K562 (cell line): ENCODE results near the gene NRDE2. TPM values are rescaled to one million over a fixed set of nuclear protein-coding genes. Genes with fewer than 3 reads are reported as not detected.

Source experiments
- ATAC-seq: fragments of 200-7000 bp; cut with Tn5 transposase; 3 replicates; pipeline ENCODE4 v1.9.1; 2020; ENCODE audit warnings: moderate library complexity
- BruUV-seq: library from RNA; stranded (reverse); fragments of 400-500 nt; replicated peaks from 2 replicates; lab custom pipeline; 2021; lab: Mats Ljungman, UMichigan
- CTCF ChIA-PET: fragments of 300-600 bp; formaldehyde crosslinking; extraction: SDS; loops from one replicate; lab custom pipeline; 2021; ENCODE audit warnings: low intra/inter-chr PET ratio; lab: Yijun Ruan, JAX
- POLR2A ChIA-PET: fragments of 300-600, 350-650 bp; sonication (Branson Sonifier 250); formaldehyde crosslinking; extraction: SDS; loops from one replicate; lab custom pipeline; 2021; ENCODE audit warnings: antibody characterized with exemption, inconsistent platforms; lab: Yijun Ruan, JAX
- DNase-seq, 4 experiments: peaks; one replicate each; pipeline versions ENCODE4 v3.0.0 to v3.0.0-alpha.2; 2011 to 2018; ENCODE audit warnings: low spot score in 3 of 4, mixed read lengths in 3 of 4; ENCODE audit errors: extremely low read depth in 1 of 4
- FAIRE-seq: peaks from 2 replicates; lab custom pipeline; 2011; peaks lifted over from hg19 to GRCh38; lab: Jason Lieb, UNC
- H2AFZ ChIP-seq: 2 replicates; pipeline ENCODE4 v1.6.0; 2011; ENCODE audit warnings: low read depth, low read length, control low read depth, inconsistent platforms
- H3K27ac ChIP-seq: fragments of 200-600 bp; 3 replicates; pipeline ENCODE4 v1.8.0; 2011; ENCODE audit warnings: low read depth, mild to moderate bottlenecking, control low read depth, inconsistent platforms, low read length, moderate library complexity, mixed read lengths; ENCODE audit errors: extremely low read depth
- H3K27me3 ChIP-seq, 2 experiments: fragments of 300-600 bp in 1 of 2; 2 replicates in 1 of 2; 3 replicates in 1 of 2; pipeline versions ENCODE4 v1.6.0 to v1.8.0; 2011; ENCODE audit warnings: inconsistent platforms in 2 of 2, low read length in 2 of 2, mild to moderate bottlenecking in 1 of 2, mixed read lengths in 1 of 2, moderate library complexity in 1 of 2; ENCODE audit not compliant: control insufficient read depth in 2 of 2, insufficient read depth in 2 of 2
- H3K36me3 ChIP-seq: fragments of 300-600 bp; 3 replicates; pipeline ENCODE4 v1.8.0; 2011; ENCODE audit warnings: mild to moderate bottlenecking, low read length, inconsistent platforms; ENCODE audit not compliant: control insufficient read depth, insufficient read depth
- H3K4me1 ChIP-seq, 2 experiments: fragments of 200-600 bp in 1 of 2; replicated peaks in 1 of 2; 2 replicates in 1 of 2; 3 replicates in 1 of 2; pipeline versions ENCODE4 v1.5.1 to v1.8.0; 2011; ENCODE audit warnings: inconsistent platforms in 2 of 2, low read length in 2 of 2, mild to moderate bottlenecking in 1 of 2, mixed read lengths in 1 of 2, moderate library complexity in 1 of 2; ENCODE audit not compliant: control insufficient read depth in 2 of 2, insufficient read depth in 2 of 2
- H3K4me2 ChIP-seq: 2 replicates; pipeline ENCODE4 v1.6.1; 2011; ENCODE audit warnings: low read length, control low read depth, inconsistent platforms, mixed read lengths; ENCODE audit not compliant: insufficient read depth
- H3K4me3 ChIP-seq: fragments of 200-600 bp; sonication (generic), shearing (Covaris generic); 2 replicates; pipeline ENCODE4 v1.5.1; 2016; ENCODE audit warnings: control low read depth, inconsistent platforms
- H3K79me2 ChIP-seq: fragments of 200-600 bp; 3 replicates; pipeline ENCODE4 v1.8.0; 2011; ENCODE audit warnings: low read length, inconsistent platforms; ENCODE audit not compliant: control insufficient read depth, insufficient read depth
- H3K9ac ChIP-seq, 2 experiments: 2 replicates each; pipeline versions ENCODE4 v1.6.0 to v1.6.1; 2011; ENCODE audit warnings: low read depth in 2 of 2, low read length in 2 of 2, control low read depth in 1 of 2, inconsistent platforms in 1 of 2, mild to moderate bottlenecking in 1 of 2, mixed read lengths in 1 of 2; ENCODE audit not compliant: insufficient read depth in 1 of 2
- H3K9me1 ChIP-seq: one replicate; pipeline ENCODE4 v1.6.0; 2011; ENCODE audit warnings: inconsistent platforms, mild to moderate bottlenecking, low read length, moderate library complexity; ENCODE audit not compliant: control insufficient read depth, insufficient read depth
- H3K9me3 ChIP-seq: replicated peaks from 2 replicates; pipeline ENCODE4 v1.5.1; 2011; ENCODE audit warnings: low read depth, low read length, inconsistent platforms; ENCODE audit not compliant: control insufficient read depth, insufficient read depth
- H4K20me1 ChIP-seq: replicated peaks from 2 replicates; pipeline ENCODE4 v1.6.1; 2011; ENCODE audit warnings: low read length, inconsistent platforms, mixed read lengths; ENCODE audit not compliant: control insufficient read depth, insufficient read depth
- CHD4 ChIP-seq: fragments of 200-600 bp; sonication (generic); IDR thresholded peaks from 3 replicates; pipeline ENCODE4 v1.6.1; 2012; ENCODE audit warnings: low read depth, mild to moderate bottlenecking, mixed read lengths, low read length, inconsistent platforms; ENCODE audit not compliant: insufficient read depth, insufficient replicate concordance, poor library complexity, severe bottlenecking
- HNRNPUL1 ChIP-seq: fragments of 200-400 bp; formaldehyde crosslinking; IDR thresholded peaks from 2 replicates; pipeline ENCODE4 v1.6.1; 2017; ENCODE audit warnings: low read length
- MAFG ChIP-seq: fragments of 450-650 bp; conservative IDR thresholded peaks from 2 replicates; pipeline ENCODE4 v1.6.1; 2016; ENCODE audit warnings: missing genetic modification characterization, missing compliant biosample characterization
- NFE2L1 ChIP-seq: fragments of 450-650 bp; IDR thresholded peaks from 2 replicates; pipeline ENCODE4 v1.6.1; 2016; ENCODE audit warnings: missing genetic modification characterization, low read depth, mild to moderate bottlenecking, missing compliant biosample characterization, moderate library complexity, borderline replicate concordance
- NONO ChIP-seq, 2 experiments: fragments of 200-400 bp in 1 of 2; fragments of 450-650 bp in 1 of 2; formaldehyde crosslinking in 1 of 2; IDR thresholded peaks; 2 replicates each; pipeline ENCODE4 v1.6.1; 2017; ENCODE audit warnings: low read depth in 2 of 2, mild to moderate bottlenecking in 2 of 2, moderate library complexity in 2 of 2, low read length in 1 of 2
- WGBS: fragments of 100-300 bp; shearing (Covaris generic); methylation state at CpG from one replicate; pipeline ENCODE4 v1.1.6; 2016; ENCODE audit warnings: low coverage, mixed read lengths; ENCODE audit not compliant: insufficient coverage; ENCODE audit errors: missing lambda C conversion rate; 5-methylcytosine and 5-hydroxymethylcytosine counted together
- in situ Hi-C: fragments of 300-500 bp; cut with MboI; formaldehyde crosslinking; loops from 4 replicates; pipeline ENCODE4 v1.15.0; 2018; ENCODE audit warnings: inconsistent platforms, mixed read lengths
- intact Hi-C: fragments of 100-400 bp; cut with micrococcal nuclease; formaldehyde crosslinking; loops from 2 replicates; pipeline ENCODE4 v1.14.2; 2022
- polyA plus RNA-seq, 8 experiments: library from polyadenylated mRNA; depleted of rRNA in 4 of 8; stranded (reverse) in 5 of 8; unstranded in 3 of 8; fragments of >200 nt; fragmentation: Nextera tagmentation in 2 of 8; fragmentation: Illumina TruSeq in 1 of 8; extraction: Ambion mirVana in 2 of 8; extraction: Trizol in 1 of 8; gene quantifications; 2 replicates each; pipeline versions ENCODE4 v1.2.1 to v1.2.3, GENCODE V29; 2011 to 2014; ENCODE audit warnings: inconsistent platforms in 1 of 8, missing spikeins in 1 of 8
- total RNA-seq, 7 experiments: library from RNA; depleted of rRNA in 6 of 7; stranded (reverse); fragments of >200 nt in 6 of 7; fragmentation: Illumina TruSeq in 2 of 7; extraction: Trizol in 2 of 7; gene quantifications; 2 replicates each; pipeline versions ENCODE4 v1.2.1 to v1.2.3, GENCODE V29; 2011 to 2021; ENCODE audit warnings: low replicate concordance in 1 of 7
- TF ChIP-seq, protein P1 (sequence below): fragments of 250-450 bp; sonication (Bioruptor Pico); IDR thresholded peaks from 2 replicates; pipeline ENCODE4 v1.8.0; 2021; ENCODE audit warnings: moderate library complexity, mild to moderate bottlenecking, inconsistent platforms
- TF ChIP-seq, protein P2 (sequence below): fragments of 450-650 bp; formaldehyde crosslinking; IDR thresholded peaks from 2 replicates; pipeline ENCODE4 v1.4.0; 2020; ENCODE audit warnings: mild to moderate bottlenecking, mixed read lengths

NRDE2 gene
- total and polyA plus RNA-seq, 9 of the 15 experiments (the other 6 are each of a cell fraction or from before 2014, with no cell fraction given), result 3.3 to 15.0 (median 8.4) TPM

DNA sequence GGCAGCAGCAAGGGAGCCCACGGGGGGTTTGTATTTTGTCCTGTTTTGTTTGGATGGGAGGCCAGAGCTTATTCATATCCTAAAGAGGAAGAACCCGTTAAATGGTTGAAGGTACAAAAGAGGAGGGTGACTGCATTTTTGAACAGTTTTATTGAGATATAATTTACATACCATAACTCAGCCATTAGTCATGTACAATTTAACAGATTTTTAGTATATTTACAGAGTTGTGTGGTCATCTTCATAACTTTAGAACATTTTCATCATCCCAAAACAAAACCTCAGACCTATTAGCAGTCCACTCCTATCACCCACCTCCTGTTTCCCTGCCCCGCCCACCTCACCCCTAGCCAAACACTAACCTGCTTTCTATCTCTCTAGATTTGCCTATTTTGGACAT is 12.6 kb downstream of the NRDE2 start:
- no peak overlapping the region for H3K4me3 ChIP-seq
- ATAC-seq (no peak), FAIRE-seq (no peak), DNase-seq (no peak)
- H3K9ac ChIP-seq, result no peak overlapping the region
- no peak overlapping the region for H3K4me2 ChIP-seq
- H3K27ac ChIP-seq, result no peak overlapping the region
- H3K79me2 ChIP-seq, result peaks cover 6% of the 10 kb centered on the region; the same call in 2 of the 3 replicates
- in situ Hi-C loops, result no loop called here
- H3K36me3 ChIP-seq, result peaks cover 25% of the 10 kb centered on the region; the same call in 1 of the 3 replicates
- no peaks in the 10 kb centered on the region; a peak in 1 of 5 replicates for H3K4me1 ChIP-seq
- TF ChIP-seq NONO (IDR thresholded peaks at IDR 0.05; ENCODE audit: low read depth in 2 of 2, low read length in 1 of 2), result no peak
- TF ChIP-seq CHD4, result no peak
- TF ChIP-seq NFE2L1, result no peak
- TF ChIP-seq, protein P1, sequence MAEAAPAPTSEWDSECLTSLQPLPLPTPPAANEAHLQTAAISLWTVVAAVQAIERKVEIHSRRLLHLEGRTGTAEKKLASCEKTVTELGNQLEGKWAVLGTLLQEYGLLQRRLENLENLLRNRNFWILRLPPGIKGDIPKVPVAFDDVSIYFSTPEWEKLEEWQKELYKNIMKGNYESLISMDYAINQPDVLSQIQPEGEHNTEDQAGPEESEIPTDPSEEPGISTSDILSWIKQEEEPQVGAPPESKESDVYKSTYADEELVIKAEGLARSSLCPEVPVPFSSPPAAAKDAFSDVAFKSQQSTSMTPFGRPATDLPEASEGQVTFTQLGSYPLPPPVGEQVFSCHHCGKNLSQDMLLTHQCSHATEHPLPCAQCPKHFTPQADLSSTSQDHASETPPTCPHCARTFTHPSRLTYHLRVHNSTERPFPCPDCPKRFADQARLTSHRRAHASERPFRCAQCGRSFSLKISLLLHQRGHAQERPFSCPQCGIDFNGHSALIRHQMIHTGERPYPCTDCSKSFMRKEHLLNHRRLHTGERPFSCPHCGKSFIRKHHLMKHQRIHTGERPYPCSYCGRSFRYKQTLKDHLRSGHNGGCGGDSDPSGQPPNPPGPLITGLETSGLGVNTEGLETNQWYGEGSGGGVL (CRISPR knock-in tag), result no peak
- no peak for TF ChIP-seq MAFG (tag)
- no peak for TF ChIP-seq HNRNPUL1
- TF ChIP-seq, protein P2, sequence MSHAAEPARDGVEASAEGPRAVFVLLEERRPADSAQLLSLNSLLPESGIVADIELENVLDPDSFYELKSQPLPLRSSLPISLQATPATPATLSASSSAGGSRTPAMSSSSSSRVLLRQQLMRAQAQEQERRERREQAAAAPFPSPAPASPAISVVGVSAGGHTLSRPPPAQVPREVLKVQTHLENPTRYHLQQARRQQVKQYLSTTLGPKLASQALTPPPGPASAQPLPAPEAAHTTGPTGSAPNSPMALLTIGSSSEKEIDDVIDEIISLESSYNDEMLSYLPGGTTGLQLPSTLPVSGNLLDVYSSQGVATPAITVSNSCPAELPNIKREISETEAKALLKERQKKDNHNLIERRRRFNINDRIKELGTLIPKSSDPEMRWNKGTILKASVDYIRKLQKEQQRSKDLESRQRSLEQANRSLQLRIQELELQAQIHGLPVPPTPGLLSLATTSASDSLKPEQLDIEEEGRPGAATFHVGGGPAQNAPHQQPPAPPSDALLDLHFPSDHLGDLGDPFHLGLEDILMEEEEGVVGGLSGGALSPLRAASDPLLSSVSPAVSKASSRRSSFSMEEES, result no peak
- no peak overlapping the region for H2AFZ ChIP-seq
- no peaks in the 10 kb centered on the region for H3K9me1 ChIP-seq
- no peaks in the 10 kb centered on the region for H3K27me3 ChIP-seq
- ChIA-PET CTCF (no interaction called here), POLR2A (interaction anchor here (1.1 kb wide), 1 partner anchor 65 kb away, joined by 3 read pairs; no protein-coding TSS in a partner anchor)
- 100% methylated on average over 3 of the region's 3 CpGs for WGBS
- intact Hi-C loops, result no loop called here
- BruUV-seq, result no TSS peak
- no peaks in the 10 kb centered on the region for H3K9me3 ChIP-seq
- H4K20me1 ChIP-seq, result no peaks in the 10 kb centered on the region
